ENCODE data around the gene NOS2. TPM values are rescaled to one million over a fixed set of nuclear protein-coding genes. Genes with fewer than 3 reads are reported as not detected.

Gene NOS2
- polyA plus RNA-seq, 1 donor from 2014 or later, result 0.53 TPM

DNA sequence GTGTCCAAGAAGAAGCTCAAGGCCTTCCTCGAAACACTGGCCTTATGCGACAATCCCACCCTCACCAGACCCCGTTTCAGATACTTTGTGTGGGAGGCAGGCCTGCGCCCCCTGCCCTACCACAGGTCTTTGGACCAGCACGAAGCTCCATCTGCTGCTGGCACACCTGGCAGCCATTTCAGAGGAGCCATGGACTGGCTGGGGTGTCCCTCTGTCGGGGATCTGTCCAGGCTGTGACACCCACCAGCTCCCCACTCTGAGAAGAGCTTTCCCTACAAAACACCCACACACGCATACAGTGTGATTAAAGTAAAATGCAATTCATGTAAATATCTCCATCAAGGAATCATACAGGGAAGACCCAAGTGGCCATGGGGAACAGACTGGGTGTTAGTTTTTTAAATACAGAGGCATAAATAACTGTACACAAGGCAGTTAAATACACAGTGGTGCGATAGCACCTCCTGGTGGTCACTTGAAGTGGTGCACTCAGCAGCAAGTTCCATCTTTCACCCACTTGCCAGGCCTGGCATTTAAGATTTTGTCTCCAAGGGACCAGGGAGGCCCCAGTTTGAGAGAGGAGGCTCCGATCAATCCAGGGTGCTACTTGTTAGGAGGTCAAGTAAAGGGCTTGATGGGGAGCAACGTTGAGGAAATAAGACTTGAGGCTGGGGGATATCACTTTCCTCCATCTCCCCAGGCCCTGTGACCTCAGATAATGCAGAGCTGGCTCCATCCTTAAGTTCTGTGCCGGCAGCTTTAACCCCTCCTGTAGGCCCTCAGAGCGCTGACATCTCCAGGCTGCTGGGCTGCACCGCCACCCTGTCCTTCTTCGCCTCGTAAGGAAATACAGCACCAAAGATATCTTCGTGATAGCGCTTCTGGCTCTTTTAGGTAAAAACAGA lies 43.6 kb downstream of the NOS2 start:
- Histone ChIP-seq H2AFZ (ENCODE audit: low read depth, low read length) (no peak overlapping the region), H3K79me2 (replicated peaks; ENCODE audit: insufficient read depth, low read length) (no peaks in the 10 kb centered on the region)

DNA sequence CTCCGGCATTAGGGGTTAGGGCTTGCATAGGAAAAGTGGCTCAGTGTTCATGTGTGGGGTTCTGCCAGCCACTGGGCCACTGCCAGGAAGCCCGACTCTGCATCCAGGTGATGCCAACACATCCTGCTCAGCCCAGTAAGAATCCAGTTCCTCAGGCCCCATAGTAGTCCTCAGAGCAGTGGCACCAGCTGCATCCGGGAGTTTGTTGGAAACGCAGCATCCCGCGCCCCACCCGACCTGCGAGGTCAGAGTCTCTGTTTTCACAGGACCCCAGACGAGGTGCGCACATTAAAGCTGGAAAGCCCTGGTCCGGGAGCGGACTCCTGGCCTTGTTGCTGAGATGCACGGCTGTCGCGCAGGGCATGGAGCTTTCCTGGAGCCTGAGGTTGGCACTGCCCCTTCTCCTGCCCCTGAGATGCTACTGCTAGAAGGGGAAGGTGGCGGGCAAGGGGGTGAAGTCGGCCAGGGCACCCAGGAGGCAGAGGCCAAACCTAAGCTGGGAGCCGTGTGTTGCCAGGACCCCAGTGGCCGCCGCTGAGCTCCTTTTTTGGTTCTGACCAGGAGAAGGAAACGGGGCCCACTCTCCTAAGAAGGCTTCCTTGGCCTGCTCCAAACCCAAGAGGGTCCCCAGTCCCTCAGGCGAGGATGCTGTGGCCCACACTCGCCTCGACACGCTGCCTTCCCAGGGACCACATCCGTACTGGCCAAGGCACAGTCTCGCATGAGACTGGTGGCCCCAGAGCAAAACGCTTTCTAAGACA lies 44.4 kb downstream of the NOS2 start:
- H3K27me3 ChIP-seq (ENCODE audit: insufficient read depth, low read depth, low read length), result no peaks in the 10 kb centered on the region
- H3K9me3 ChIP-seq (ENCODE audit: low read length), result no peaks in the 10 kb centered on the region
- TF ChIP-seq, protein P1, sequence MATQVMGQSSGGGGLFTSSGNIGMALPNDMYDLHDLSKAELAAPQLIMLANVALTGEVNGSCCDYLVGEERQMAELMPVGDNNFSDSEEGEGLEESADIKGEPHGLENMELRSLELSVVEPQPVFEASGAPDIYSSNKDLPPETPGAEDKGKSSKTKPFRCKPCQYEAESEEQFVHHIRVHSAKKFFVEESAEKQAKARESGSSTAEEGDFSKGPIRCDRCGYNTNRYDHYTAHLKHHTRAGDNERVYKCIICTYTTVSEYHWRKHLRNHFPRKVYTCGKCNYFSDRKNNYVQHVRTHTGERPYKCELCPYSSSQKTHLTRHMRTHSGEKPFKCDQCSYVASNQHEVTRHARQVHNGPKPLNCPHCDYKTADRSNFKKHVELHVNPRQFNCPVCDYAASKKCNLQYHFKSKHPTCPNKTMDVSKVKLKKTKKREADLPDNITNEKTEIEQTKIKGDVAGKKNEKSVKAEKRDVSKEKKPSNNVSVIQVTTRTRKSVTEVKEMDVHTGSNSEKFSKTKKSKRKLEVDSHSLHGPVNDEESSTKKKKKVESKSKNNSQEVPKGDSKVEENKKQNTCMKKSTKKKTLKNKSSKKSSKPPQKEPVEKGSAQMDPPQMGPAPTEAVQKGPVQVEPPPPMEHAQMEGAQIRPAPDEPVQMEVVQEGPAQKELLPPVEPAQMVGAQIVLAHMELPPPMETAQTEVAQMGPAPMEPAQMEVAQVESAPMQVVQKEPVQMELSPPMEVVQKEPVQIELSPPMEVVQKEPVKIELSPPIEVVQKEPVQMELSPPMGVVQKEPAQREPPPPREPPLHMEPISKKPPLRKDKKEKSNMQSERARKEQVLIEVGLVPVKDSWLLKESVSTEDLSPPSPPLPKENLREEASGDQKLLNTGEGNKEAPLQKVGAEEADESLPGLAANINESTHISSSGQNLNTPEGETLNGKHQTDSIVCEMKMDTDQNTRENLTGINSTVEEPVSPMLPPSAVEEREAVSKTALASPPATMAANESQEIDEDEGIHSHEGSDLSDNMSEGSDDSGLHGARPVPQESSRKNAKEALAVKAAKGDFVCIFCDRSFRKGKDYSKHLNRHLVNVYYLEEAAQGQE (IDR thresholded peaks at IDR 0.05; ENCODE audit: borderline replicate concordance), result no peak
- no peak for TF ChIP-seq SMC3 (conservative IDR thresholded peaks at IDR 0.05; ENCODE audit: poor library complexity)
- no peak for TF ChIP-seq POLR2AphosphoS5 (IDR thresholded peaks at IDR 0.05)
- no peak for TF ChIP-seq CTCF (IDR thresholded peaks at IDR 0.05; ENCODE audit: poor library complexity, severe bottlenecking)
- TF ChIP-seq EZH2 (IDR thresholded peaks at IDR 0.05; ENCODE audit: borderline replicate concordance, insufficient read depth, low read length, poor library complexity, severe bottlenecking), result no peak

More for the DNA sequence above, 43.6 kb downstream of the NOS2 start:
- Histone ChIP-seq H3K27me3 (ENCODE audit: insufficient read depth, low read depth, low read length) (no peaks in the 10 kb centered on the region), H3K9me3 (ENCODE audit: low read length) (no peaks in the 10 kb centered on the region), H3K36me3 (ENCODE audit: insufficient read depth, low read length) (no peaks in the 10 kb centered on the region), H3F3A (ENCODE audit: insufficient read depth, low read length, poor library complexity, severe bottlenecking) (no peaks in the 10 kb centered on the region), H3K9ac (ENCODE audit: low read length) (no peak overlapping the region), H4K20me1 (ENCODE audit: insufficient read depth) (no peaks in the 10 kb centered on the region), H3K9me2 (ENCODE audit: insufficient read depth, low read length) (no peaks in the 10 kb centered on the region), H3K4me3 (ENCODE audit: low read length) (no peak overlapping the region), H3K4me2 (ENCODE audit: low read length) (no peak overlapping the region), H3K27ac (ENCODE audit: low read length) (no peak overlapping the region)
- TF ChIP-seq, protein P1 (IDR thresholded peaks at IDR 0.05; ENCODE audit: borderline replicate concordance), result no peak
- TF ChIP-seq CTCF (IDR thresholded peaks at IDR 0.05; ENCODE audit: poor library complexity, severe bottlenecking) (peak; percentile 79), MXI1 (conservative IDR thresholded peaks at IDR 0.05; ENCODE audit: poor library complexity, severe bottlenecking) (no peak), RAD21 (conservative IDR thresholded peaks at IDR 0.05) (peak; percentile 71), SMC3 (conservative IDR thresholded peaks at IDR 0.05; ENCODE audit: poor library complexity) (peak; percentile 71), EZH2 (IDR thresholded peaks at IDR 0.05; ENCODE audit: borderline replicate concordance, insufficient read depth, low read length, poor library complexity, severe bottlenecking) (no peak), TAF1 (IDR thresholded peaks at IDR 0.05; ENCODE audit: low read depth) (no peak)

More for the DNA sequence above, 44.4 kb downstream of the NOS2 start:
- Histone ChIP-seq H3K9ac (ENCODE audit: low read length) (no peak overlapping the region), H3K36me3 (ENCODE audit: insufficient read depth, low read length) (no peaks in the 10 kb centered on the region), H3K4me2 (ENCODE audit: low read length) (no peak overlapping the region), H4K20me1 (ENCODE audit: insufficient read depth) (no peaks in the 10 kb centered on the region), H3F3A (ENCODE audit: insufficient read depth, low read length, poor library complexity, severe bottlenecking) (no peaks in the 10 kb centered on the region), H3K4me3 (ENCODE audit: low read length) (no peak overlapping the region), H3K79me2 (replicated peaks; ENCODE audit: insufficient read depth, low read length) (no peaks in the 10 kb centered on the region), H2AFZ (ENCODE audit: low read depth, low read length) (no peak overlapping the region), H3K27ac (ENCODE audit: low read length) (no peak overlapping the region), H3K9me2 (ENCODE audit: insufficient read depth, low read length) (no peaks in the 10 kb centered on the region)

Measured in neural cell (in vitro differentiated cells).